HEK293 (cell line): ENCODE measurements around the gene FOXD3.

Experiments used
- BCL11A ChIP-seq: fragments of 450-650 bp; formaldehyde crosslinking; IDR thresholded peaks from 2 replicates; pipeline ENCODE4 v1.5.1; 2016; ENCODE audit warnings: low read depth, missing biosample characterization, missing genetic modification characterization
- CTCF ChIP-seq: fragments of 450-650 bp; formaldehyde crosslinking; IDR thresholded peaks from 2 replicates; pipeline ENCODE4 v1.5.1; 2016; ENCODE audit warnings: missing biosample characterization, missing genetic modification characterization
- PRDM10 ChIP-seq: fragments of 450-650 bp; formaldehyde crosslinking; IDR thresholded peaks from 2 replicates; pipeline ENCODE4 v1.5.1; 2016; ENCODE audit warnings: missing biosample characterization, missing genetic modification characterization
- ZBTB17 ChIP-seq: fragments of 450-650 bp; formaldehyde crosslinking; IDR thresholded peaks from 2 replicates; pipeline ENCODE4 v1.5.1; 2016; ENCODE audit warnings: missing biosample characterization, missing genetic modification characterization
- ZNF280C ChIP-seq: fragments of 450-650 bp; formaldehyde crosslinking; IDR thresholded peaks from 2 replicates; pipeline ENCODE4 v1.5.1; 2016; ENCODE audit warnings: missing biosample characterization, missing genetic modification characterization
- ZNF335 ChIP-seq: fragments of 450-650 bp; formaldehyde crosslinking; conservative IDR thresholded peaks from 2 replicates; pipeline ENCODE4 v1.5.1; 2016; ENCODE audit warnings: missing biosample characterization, missing genetic modification characterization
- ZNF433 ChIP-seq: fragments of 450-650 bp; formaldehyde crosslinking; IDR thresholded peaks from 2 replicates; pipeline ENCODE4 v1.5.1; 2016; ENCODE audit warnings: missing biosample characterization, missing genetic modification characterization, low read depth
- ZNF544 ChIP-seq: fragments of 450-650 bp; formaldehyde crosslinking; IDR thresholded peaks from 2 replicates; pipeline ENCODE4 v1.5.0; 2017; ENCODE audit warnings: missing biosample characterization, missing genetic modification characterization
- ZNF600 ChIP-seq: fragments of 450-650 bp; formaldehyde crosslinking; IDR thresholded peaks from 2 replicates; pipeline ENCODE4 v1.5.1; 2016; ENCODE audit warnings: missing biosample characterization, missing genetic modification characterization
- ZNF645 ChIP-seq: fragments of 450-650 bp; formaldehyde crosslinking; IDR thresholded peaks from 2 replicates; pipeline ENCODE4; 2016; ENCODE audit warnings: missing biosample characterization, missing genetic modification characterization
- ZNF704 ChIP-seq: fragments of 450-650 bp; formaldehyde crosslinking; IDR thresholded peaks from 2 replicates; pipeline ENCODE4 v1.5.1; 2016; ENCODE audit warnings: missing biosample characterization, missing genetic modification characterization
- ZSCAN5A ChIP-seq: fragments of 450-650 bp; formaldehyde crosslinking; IDR thresholded peaks from 2 replicates; pipeline ENCODE4 v1.5.1; 2016; ENCODE audit warnings: missing biosample characterization, missing genetic modification characterization
- TF ChIP-seq, protein P1 (sequence below): fragments of 450-650 bp; formaldehyde crosslinking; IDR thresholded peaks from 2 replicates; pipeline ENCODE4 v1.5.1; 2016; ENCODE audit warnings: missing biosample characterization, missing genetic modification characterization
- TF ChIP-seq, protein P2 (sequence below): fragments of 450-650 bp; formaldehyde crosslinking; IDR thresholded peaks from 2 replicates; pipeline ENCODE4 v1.5.1; 2016; ENCODE audit warnings: missing biosample characterization, missing genetic modification characterization

Gene FOXD3

DNA sequence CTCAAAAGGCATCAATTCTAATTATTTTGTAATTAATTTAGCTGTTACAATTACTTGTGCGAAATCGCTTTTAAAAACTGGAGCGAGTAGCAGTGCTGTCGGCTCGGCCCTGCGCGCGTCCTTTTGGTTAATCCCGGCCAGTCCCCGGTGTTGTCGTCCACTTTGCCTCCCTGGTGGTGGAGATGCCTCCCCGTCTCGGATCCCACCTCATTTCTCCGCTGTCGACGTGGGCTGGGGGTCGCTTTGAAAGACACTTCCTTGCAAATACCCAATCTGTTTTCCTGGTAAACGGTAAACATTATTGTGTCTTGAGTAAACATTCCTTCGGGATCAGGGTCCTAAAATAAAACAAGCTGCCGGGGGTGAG lies 3.7 kb downstream of the FOXD3 start (continued):
- no peak for TF ChIP-seq ZSCAN5A
- no peak for TF ChIP-seq ZNF600 (tag by site-specific recombination)
- no peak for TF ChIP-seq ZNF433 (tag by site-specific recombination)
- peak; percentile 62 for TF ChIP-seq PRDM10 (tag by site-specific recombination)
- TF ChIP-seq ZNF704: no peak
- TF ChIP-seq ZNF544 (tag by site-specific recombination): no peak
- peak; percentile 35; the same call in 1 of the 2 replicates for TF ChIP-seq ZBTB17 (tag by site-specific recombination)
- no peak for TF ChIP-seq ZNF645 (tag by site-specific recombination)
- peak; percentile 54 for TF ChIP-seq ZNF335 (tag by site-specific recombination)
- TF ChIP-seq BCL11A (tag by site-specific recombination): no peak
- TF ChIP-seq ZNF280C (tag by site-specific recombination): no peak
- no peak for TF ChIP-seq CTCF (tag by site-specific recombination)
- TF ChIP-seq, protein P1, sequence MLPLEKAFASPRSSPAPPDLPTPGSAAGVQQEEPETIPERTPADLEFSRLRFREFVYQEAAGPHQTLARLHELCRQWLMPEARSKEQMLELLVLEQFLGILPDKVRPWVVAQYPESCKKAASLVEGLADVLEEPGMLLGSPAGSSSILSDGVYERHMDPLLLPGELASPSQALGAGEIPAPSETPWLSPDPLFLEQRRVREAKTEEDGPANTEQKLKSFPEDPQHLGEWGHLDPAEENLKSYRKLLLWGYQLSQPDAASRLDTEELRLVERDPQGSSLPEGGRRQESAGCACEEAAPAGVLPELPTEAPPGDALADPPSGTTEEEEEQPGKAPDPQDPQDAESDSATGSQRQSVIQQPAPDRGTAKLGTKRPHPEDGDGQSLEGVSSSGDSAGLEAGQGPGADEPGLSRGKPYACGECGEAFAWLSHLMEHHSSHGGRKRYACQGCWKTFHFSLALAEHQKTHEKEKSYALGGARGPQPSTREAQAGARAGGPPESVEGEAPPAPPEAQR (tag by site-specific recombination): no peak
- TF ChIP-seq, protein P2, sequence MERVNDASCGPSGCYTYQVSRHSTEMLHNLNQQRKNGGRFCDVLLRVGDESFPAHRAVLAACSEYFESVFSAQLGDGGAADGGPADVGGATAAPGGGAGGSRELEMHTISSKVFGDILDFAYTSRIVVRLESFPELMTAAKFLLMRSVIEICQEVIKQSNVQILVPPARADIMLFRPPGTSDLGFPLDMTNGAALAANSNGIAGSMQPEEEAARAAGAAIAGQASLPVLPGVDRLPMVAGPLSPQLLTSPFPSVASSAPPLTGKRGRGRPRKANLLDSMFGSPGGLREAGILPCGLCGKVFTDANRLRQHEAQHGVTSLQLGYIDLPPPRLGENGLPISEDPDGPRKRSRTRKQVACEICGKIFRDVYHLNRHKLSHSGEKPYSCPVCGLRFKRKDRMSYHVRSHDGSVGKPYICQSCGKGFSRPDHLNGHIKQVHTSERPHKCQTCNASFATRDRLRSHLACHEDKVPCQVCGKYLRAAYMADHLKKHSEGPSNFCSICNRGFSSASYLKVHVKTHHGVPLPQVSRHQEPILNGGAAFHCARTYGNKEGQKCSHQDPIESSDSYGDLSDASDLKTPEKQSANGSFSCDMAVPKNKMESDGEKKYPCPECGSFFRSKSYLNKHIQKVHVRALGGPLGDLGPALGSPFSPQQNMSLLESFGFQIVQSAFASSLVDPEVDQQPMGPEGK: 0 out of 2 replicates have a peak, but pooled peaks have one; percentile 26
